Spleen (tissue), 11 donors: ENCODE data around the gene PIGU. TPM values are rescaled to one million over a fixed set of nuclear protein-coding genes. Genes with fewer than 3 reads are reported as not detected.

Experiments used
- DNase-seq: peaks from one replicate; pipeline ENCODE4 v3.0.0-alpha.2; 2020
- H3K27ac ChIP-seq, 8 donors: fragments of 200-600 bp; sonication (generic) in 7 of 8; 1 replicate in 4 of 8; 2 replicates in 4 of 8; pipeline versions ENCODE4 v1.5.0 to v1.8.0; 2016 to 2021; ENCODE audit warnings: inconsistent platforms in 4 of 8, mild to moderate bottlenecking in 4 of 8, moderate library complexity in 1 of 8
- H3K27me3 ChIP-seq, 7 donors: fragments of 200-600 bp; sonication (generic) in 6 of 7; replicated peaks in 1 of 7; 1 replicate in 4 of 7; 2 replicates in 3 of 7; pipeline versions ENCODE4 v1.5.0 to v1.8.0; 2016 to 2021; ENCODE audit warnings: inconsistent platforms in 3 of 7, mild to moderate bottlenecking in 1 of 7
- H3K36me3 ChIP-seq, 6 donors: fragments of 200-600 bp; sonication (generic) in 5 of 6; 1 replicate in 4 of 6; 2 replicates in 2 of 6; pipeline versions ENCODE4 v1.5.0 to v1.8.0; 2016 to 2021; ENCODE audit warnings: inconsistent platforms in 2 of 6
- H3K4me1 ChIP-seq, 6 donors: fragments of 200-600 bp; sonication (generic) in 5 of 6; 1 replicate in 3 of 6; 2 replicates in 3 of 6; pipeline versions ENCODE4 v1.5.0 to v1.8.0; 2016 to 2021; ENCODE audit warnings: inconsistent platforms in 3 of 6
- H3K4me3 ChIP-seq, 8 donors: fragments of 200-600 bp; sonication (generic) in 7 of 8; 1 replicate in 4 of 8; 2 replicates in 4 of 8; pipeline versions ENCODE4 v1.5.0 to v1.8.0; 2016 to 2021; ENCODE audit warnings: inconsistent platforms in 4 of 8, mild to moderate bottlenecking in 4 of 8, moderate library complexity in 2 of 8
- H3K9me3 ChIP-seq, 8 donors: fragments of 200-600 bp; sonication (generic) in 7 of 8; 1 replicate in 4 of 8; 2 replicates in 4 of 8; pipeline versions ENCODE4 v1.5.0 to v1.8.0; 2016 to 2021; ENCODE audit warnings: inconsistent platforms in 4 of 8
- CTCF ChIP-seq, 11 experiments: fragments of 200-600 bp in 7 of 11; fragments of 450-650 bp in 4 of 11; sonication (generic) in 4 of 11; IDR thresholded peaks in 8 of 11; conservative IDR thresholded peaks in 3 of 11; 1 replicate in 7 of 11; 2 replicates in 4 of 11; pipeline versions ENCODE4 v1.4.0 to v1.8.0; 2016 to 2021; ENCODE audit warnings: antibody characterized with exemption in 11 of 11, inconsistent platforms in 4 of 11, mild to moderate bottlenecking in 1 of 11
- POLR2A ChIP-seq, 3 donors: fragments of 450-650 bp; IDR thresholded peaks; one replicate each; pipeline ENCODE4 v1.5.1; 2017; ENCODE audit warnings: antibody characterized with exemption in 3 of 3, mild to moderate bottlenecking in 1 of 3
- POLR2AphosphoS5 ChIP-seq, 3 donors: sonication (generic); formaldehyde crosslinking; IDR thresholded peaks; one replicate each; pipeline ENCODE4 v1.5.1; 2017; ENCODE audit warnings: antibody characterized with exemption in 3 of 3
- WGBS, 5 donors: extraction: QIAGEN DNeasy Blood & Tissue Kit in 3 of 5; methylation state at CpG; one replicate each; pipeline versions ENCODE4 v1.1.5 to v1.1.7; 2013 to 2018; 5-methylcytosine and 5-hydroxymethylcytosine counted together
- intact Hi-C: fragments of 100-400 bp; cut with DNase I; formaldehyde crosslinking; loops from one replicate; pipeline ENCODE4 v1.15.0; 2023; ENCODE audit warnings: low total_unique reads
- polyA plus RNA-seq, 3 donors: library from polyadenylated mRNA; stranded (reverse); fragments of 200-250 nt; gene quantifications; one replicate each; pipeline ENCODE4 v1.2.1, GENCODE V29; 2013
- total RNA-seq, 7 donors: library from RNA; depleted of rRNA in 3 of 7; stranded (reverse); fragments of >200 nt in 3 of 7; fragmentation: NEBNext Ultra II Directional in 4 of 7; extraction: Animal tissue kit (Norgen Biotek cat#: 25700) in 4 of 7; gene quantifications; one replicate each; pipeline versions ENCODE4 v1.1.0 to v1.2.1, GENCODE V29; 2016 to 2021
- donor health status: healthy with polysubstance abuse.
- donor health status: DM: no; HTN: no; CAD: no; lungs with moderate emphysema.
- donor health status: DM: no; HTN: no; CAD: no.
- donor health status: Bipolar disorder and iron deficiency.
- donor health status: healthy.
- donor health status: DM: no; HTN: no; CAD: no.
- donor health status: DM: yes; HTN: yes; CAD: no.

Gene PIGU
- total and polyA plus RNA-seq, 10 donors: 10.0 to 20.4 (median 14.5) TPM

GRCh38 chr20:34706302-34706875 lies 29.5 kb upstream of the PIGU start:
- H3K4me1 ChIP-seq: peaks cover 7 to 79% (median 48%) of the 10 kb centered on the region in 6 donors
- no peaks in the 10 kb centered on the region for H3K27me3 ChIP-seq
- peaks cover 0 to 9% (median 0%) of the 10 kb centered on the region in 6 donors for H3K36me3 ChIP-seq
- no peak for TF ChIP-seq POLR2AphosphoS5 (IDR thresholded peaks at IDR 0.05)
- no peak for TF ChIP-seq CTCF (IDR thresholded peaks at IDR 0.05 in 8 of 11, conservative IDR thresholded peaks at IDR 0.05 in 3 of 11)
- no peak for TF ChIP-seq POLR2A (IDR thresholded peaks at IDR 0.05)
- H3K9me3 ChIP-seq: no peaks in the 10 kb centered on the region
- 88 to 100% (median 94%) methylated on average over 1 of the region's 1 CpG for WGBS, 5 donors
- no peak for DNase-seq
- H3K27ac ChIP-seq: peak overlapping the region in 3 of 8 donors; percentile 97 to 100 (median 100)
- intact Hi-C loops: loop anchor here (5.0 kb wide), 2 partner anchors 164 to 394 kb away; no protein-coding TSS in a partner anchor
- H3K4me3 ChIP-seq: no peak overlapping the region

- intact Hi-C loops: loop anchor here (5.0 kb wide), 2 partner anchors 163 to 393 kb away; no protein-coding TSS in a partner anchor
- Histone ChIP-seq H3K9me3 (no peaks in the 10 kb centered on the region), H3K36me3 (peaks cover 0 to 1% (median 0%) of the 10 kb centered on the region in 6 donors), H3K4me1 (peaks cover 7 to 75% (median 46%) of the 10 kb centered on the region in 6 donors), H3K27ac (peak overlapping the region in 6 of 8 donors; percentile 97 to 100 (median 99)), H3K27me3 (no peaks in the 10 kb centered on the region), H3K4me3 (peak overlapping the region in 2 of 8 donors; percentile 74 to 76)
- 52 to 73% (median 61%) methylated on average over 4 to 6 of the region's 6 CpGs for WGBS, 5 donors
- DNase-seq: no peak
- no peak for TF ChIP-seq POLR2A (IDR thresholded peaks at IDR 0.05)
- TF ChIP-seq POLR2AphosphoS5 (IDR thresholded peaks at IDR 0.05): no peak
- TF ChIP-seq CTCF (IDR thresholded peaks at IDR 0.05 in 8 of 11, conservative IDR thresholded peaks at IDR 0.05 in 3 of 11): peak in 2 of 11 experiments; percentile 9 to 13
These were observed 28.8 kb upstream of the PIGU start for GRCh38 chr20:34705397-34706301.

GRCh38 chr20:34705008-34705396 lies 28.1 kb upstream of the PIGU start:
- TF ChIP-seq CTCF (IDR thresholded peaks at IDR 0.05 in 8 of 11, conservative IDR thresholded peaks at IDR 0.05 in 3 of 11): no peak
- no peak for TF ChIP-seq POLR2A (IDR thresholded peaks at IDR 0.05)
- no peak for TF ChIP-seq POLR2AphosphoS5 (IDR thresholded peaks at IDR 0.05)
- Histone ChIP-seq H3K27me3 (no peaks in the 10 kb centered on the region), H3K4me1 (peaks cover 7 to 68% (median 40%) of the 10 kb centered on the region in 6 donors), H3K4me3 (peak overlapping the region; percentile 63 to 79 (median 71)), H3K36me3 (no peaks in the 10 kb centered on the region), H3K9me3 (no peaks in the 10 kb centered on the region), H3K27ac (peak overlapping the region; percentile 82 to 100 (median 99))
- 52 to 64% (median 58%) methylated on average over 5 of the region's 5 CpGs for WGBS, 5 donors
- no peak for DNase-seq
- intact Hi-C loops: loop anchor here (5.0 kb wide), 2 partner anchors 163 to 393 kb away; no protein-coding TSS in a partner anchor
